Stimulated activated CD8-positive, alpha-beta memory T cell treated with anti-CD3 and anti-CD28 coated beads, Interleukin-15, amount 100 ng/mL, for 1 hour (primary cell): ENCODE results near the gene ARL3.

Source experiments
- DNase-seq: peaks from one replicate; pipeline ENCODE4 v3.0.0-alpha.2; 2020; ENCODE audit warnings: low read depth

The ARL3 gene

DNA sequence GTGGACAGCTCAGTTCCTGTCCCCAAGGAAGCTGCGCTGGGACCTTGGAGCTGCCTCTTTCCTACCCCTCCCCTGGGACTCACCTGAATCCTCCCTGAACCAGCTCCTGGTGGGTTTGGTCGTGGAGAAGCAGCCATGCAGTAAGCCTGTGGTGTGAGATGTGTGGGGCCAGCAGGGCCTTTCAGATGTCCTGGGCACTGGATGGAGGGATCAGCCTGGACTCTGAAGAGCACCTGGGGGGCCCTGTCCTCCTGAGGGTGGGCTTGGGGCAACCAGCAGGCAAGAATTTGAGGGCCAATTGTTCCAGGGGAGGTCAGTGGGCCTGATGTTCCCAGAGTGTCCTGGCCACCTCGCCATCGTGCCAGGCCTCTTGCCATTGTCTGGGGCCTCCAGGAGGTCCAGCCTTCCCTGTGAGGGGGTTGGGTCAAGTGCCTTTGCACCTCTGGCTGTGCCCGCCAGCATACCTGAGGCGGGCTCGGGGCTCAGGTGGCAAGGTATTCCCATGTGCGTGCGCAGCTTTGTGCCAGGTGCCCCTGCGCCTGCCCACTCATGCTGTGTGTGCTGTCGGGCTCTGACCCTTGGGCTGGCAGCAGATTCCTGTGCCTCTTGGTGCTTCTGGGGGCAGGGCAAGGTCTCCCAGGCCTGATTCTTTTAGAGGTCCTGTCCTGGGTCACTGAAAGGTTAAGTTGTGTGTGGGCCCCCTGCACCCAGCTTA lies 62.6 kb downstream of the ARL3 start:
- DNase-seq: no peak

DNA sequence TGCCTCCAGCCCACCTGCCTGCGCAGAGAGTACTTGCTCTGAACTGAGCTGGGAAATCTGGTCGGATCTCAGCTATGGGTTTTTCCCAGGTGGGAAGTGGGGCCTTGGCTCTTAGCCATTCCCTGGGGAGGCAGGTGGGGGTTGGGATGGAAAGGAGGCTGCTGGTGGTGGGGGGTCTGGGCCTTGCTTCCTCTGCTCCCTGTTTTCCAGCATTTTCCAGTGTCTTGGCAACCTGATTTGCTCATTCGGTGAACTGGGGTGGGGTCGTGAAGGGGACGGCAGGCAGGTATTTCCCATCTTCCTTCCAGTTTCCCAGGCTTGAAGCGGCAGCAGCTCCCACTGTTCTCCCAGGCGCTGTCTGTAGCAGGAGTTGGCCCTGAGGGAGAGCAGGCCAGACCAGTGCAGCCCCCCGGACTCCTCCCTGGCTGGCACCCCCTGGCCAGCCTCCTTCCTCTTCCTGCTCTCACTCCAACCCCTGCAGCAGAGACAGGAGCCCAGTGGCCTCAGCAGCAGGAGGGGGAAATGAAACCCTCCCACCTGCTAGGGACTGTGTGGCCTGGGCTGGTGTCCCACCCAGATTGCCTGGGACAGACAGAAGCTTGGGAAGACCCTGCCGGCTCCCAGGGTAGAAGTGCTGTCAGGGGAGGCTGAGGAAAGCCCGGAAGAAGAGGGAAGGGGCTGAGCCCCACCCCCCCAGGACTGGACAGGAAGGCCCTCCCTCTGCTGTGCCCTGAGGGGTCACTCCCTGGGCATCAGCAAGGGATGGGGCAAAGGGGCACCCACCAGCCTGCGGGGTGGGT lies 63.3 kb downstream of the ARL3 start:
- no peak for DNase-seq

DNA sequence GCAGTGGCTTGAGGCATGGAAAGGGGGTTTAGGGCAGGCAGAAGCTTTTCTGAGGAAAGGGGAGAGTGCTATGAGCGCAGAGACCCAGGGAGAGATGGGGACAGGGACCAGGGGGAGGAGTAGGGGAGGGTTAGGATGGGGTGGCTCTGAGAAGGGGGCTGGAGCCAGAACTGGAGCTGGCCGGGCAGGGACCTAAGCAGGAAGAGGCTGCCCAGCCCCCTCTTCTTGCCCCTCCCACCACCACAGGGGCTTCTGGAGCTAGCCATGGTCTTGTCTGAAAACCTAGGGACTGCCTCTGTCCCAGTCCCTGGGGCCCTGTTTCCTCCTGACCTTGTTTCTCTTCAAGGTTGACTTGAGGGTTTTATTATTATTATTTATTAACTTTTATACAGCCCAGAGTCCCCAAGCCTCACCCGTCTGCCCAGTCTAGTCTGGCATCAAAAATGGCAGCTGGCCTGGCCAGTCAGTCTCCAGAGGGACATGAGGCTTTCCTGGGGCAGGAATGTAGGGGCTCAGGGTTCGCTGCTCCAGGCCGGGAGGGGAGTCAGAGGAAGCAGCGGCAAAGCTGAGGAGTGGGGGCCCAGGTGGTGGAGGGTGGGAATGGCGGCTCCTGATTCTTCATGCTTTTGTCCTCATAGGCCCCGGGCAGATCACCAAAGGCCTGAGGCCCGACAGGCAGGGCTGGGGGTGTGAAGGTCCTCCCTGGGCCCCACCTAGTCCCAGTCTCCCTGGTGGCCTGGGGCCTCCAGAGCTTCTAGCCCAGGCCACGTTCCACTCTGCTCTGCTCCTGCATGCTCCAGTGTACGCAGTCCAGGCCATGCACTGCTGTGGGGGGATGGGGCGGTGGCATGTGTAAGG lies 64.2 kb downstream of the ARL3 start:
- no peak for DNase-seq

GRCh38 chr10:102648889-102649796 lies 65.1 kb downstream of the ARL3 start:
- DNase-seq: no peak

- DNase-seq: no peak
These were observed 65.8 kb downstream of the ARL3 start for GRCh38 chr10:102648269-102648888.

DNA sequence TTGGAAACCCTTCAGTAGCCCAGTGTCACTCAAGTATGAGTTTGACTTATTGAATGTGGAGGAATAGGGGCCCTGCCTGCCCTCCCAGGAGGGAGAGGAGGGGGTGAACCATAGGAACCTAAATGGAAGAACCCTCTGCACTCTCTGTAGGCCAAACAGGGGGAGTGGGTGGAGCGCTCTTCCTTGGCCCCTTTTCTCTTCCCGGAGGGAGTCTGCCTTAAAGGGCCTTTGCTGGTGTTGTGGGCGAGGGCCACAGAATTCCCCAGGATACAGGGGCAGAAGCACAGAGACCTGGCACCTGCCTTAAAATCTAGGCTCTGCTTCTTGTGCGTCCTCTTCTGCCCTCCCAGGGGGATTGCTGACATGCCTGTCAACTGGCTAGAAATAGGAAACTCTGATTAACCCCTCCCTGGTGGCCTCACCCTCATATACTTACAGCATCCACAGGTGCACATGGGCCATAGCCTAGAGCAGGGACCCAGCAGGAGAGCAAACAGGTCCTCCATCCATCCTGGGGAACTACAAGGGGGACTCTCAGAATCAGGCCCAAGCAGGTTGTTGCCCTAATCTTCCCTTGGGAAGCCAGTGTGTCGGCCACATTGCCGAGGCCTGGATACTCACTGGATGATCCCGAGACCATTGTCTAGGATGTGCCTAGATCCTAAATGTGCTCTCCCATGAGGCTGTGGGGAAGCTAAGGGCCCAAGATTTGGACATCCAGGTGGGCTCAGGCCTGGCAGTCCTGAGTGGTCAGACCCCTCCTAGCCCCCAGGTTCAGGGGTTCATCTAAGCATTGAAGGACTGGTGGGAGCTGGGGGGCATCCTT lies 66.5 kb downstream of the ARL3 start:
- no peak for DNase-seq

DNA sequence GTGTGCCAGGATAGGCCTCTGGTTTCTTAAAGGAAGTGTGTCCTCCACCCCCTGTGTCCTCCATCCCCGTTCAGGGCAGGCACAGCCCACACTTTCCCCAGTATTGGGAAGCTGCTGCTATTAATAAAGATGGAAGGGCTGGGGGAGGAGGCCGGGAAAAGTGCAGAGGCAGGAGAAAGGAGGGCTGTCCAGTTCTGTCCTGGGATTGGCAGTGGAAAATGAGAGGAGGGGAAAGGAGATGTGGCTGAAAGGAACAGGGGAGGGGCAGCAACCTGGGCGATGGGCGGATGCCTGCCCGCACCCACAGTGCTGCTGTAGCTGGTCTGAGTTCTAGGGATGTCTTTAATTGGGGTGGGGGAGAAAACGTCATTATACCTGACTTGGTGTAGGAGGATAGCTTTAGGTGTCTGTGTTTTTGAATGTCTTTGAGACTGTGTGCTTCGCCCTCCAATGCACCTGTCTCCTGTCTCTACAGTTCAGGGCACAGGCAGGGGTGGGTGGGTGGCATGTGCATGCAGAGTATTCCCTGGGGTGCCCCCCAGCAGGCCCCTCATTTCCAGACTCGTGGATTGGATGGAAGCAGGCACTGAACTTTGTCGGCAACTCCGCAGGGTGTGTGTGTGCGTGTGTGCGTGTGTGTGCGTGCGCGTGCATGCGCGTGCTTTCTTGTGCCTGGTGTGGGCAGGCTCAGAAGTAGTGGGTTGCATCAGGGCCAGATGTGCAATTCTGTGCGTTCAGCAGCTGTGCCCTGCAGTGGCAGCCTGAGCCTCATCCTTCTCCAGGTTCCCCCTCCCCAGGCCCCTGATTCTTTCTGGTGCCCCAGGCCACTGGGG lies 67.4 kb downstream of the ARL3 start:
- no peak for DNase-seq

GRCh38 chr10:102645741-102646609 lies 68.2 kb downstream of the ARL3 start:
- DNase-seq: peak; percentile 34

DNA sequence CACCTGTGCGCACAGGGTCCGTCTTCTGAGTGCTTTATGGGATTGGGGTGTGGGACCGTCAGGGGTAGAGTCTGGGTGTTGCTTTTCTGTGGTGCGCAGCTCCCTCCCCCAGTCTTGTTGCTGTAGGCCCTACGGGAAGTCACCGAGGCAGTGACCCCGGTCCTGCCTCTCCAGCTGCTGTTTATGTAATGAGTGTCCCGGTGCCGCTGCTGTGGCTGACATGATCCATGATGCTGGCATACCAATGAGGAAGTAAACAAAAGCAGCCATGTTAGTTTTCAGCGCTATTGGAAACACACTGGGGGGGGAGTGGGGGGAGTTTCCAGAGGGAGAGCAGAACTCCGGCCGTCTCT lies 68.8 kb downstream of the ARL3 start:
- DNase-seq: no peak

GRCh38 chr10:102644646-102645387 lies 69.4 kb downstream of the ARL3 start:
- peak; percentile 46 for DNase-seq

DNA sequence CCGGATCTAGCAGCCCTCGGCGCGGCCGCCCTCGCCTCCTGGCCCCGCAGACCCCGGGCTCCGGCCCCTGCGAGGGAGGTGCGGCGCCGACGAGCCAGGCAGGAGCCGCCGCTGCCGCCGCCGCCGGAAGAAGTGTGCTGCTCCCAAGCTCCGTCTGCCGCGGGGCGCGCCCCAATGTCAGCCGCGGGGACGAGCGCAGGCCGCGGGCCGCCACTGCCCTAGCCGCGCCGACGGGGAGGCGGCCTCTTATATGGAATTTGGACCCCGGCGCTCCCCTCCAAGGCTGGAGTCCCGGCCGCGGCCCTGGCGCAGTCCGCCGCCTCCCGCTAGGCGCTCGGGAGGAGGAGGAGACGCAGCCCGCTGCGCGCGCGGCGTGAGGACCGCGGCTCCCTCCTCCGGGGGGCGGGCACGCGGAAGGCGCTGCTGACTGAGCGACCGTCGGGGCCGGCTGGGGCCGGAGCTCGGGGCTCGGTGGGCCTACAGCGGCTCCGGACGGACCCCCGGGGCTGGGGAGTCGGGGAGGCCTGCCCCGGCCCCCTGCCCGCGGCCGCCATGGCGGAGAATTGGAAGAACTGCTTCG lies 70.0 kb downstream of the ARL3 start, which contains the start of gene TRIM8:
Gene TRIM8 (plus strand): TSS at position 414 of the 580 bp plus-strand sequence. CDS start 139 bp downstream, at position 553.
- no peak for DNase-seq

- DNase-seq: no peak
These were observed 70.7 kb downstream of the ARL3 start for GRCh38 chr10:102643336-102644065.

- no peak for DNase-seq
These were observed 71.4 kb downstream of the ARL3 start for GRCh38 chr10:102642736-102643335.

- peak; percentile 96 for DNase-seq
These were observed 72.1 kb downstream of the ARL3 start for GRCh38 chr10:102641880-102642735.

DNA sequence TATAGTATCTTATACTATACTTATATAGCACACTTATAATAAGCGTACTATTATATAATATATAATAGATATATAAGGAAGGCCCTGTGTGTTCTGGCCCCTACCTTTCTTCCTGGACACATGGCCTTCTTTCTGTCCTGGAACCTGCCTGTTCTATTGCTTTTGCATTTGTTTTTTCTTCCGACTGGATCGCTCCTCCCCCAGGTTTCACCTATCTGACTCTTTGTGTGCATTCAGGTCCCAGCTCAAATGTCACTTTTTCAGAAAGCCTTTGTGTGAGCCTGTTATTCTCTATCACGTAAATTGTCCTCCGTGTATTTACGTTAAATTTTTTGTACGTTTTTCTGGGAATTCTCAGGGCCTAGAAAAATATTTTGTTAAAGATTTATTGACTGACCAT lies 72.8 kb downstream of the ARL3 start:
- no peak for DNase-seq
